Measurements from ENCODE around the gene PFKM. TPM values are rescaled to one million over a fixed set of nuclear protein-coding genes. Genes with fewer than 3 reads are reported as not detected.
A peak's percentile ranks its signal among the peaks of the same experiment; 100 is the strongest.

PFKM gene
- total RNA-seq, 1 experiment from 2014 or later, result 38.4 TPM

GRCh38 chr12:48187916-48188695 is 68.9 kb downstream of the PFKM start:
- DNase-seq (ENCODE audit: low read depth), result no peak

DNA sequence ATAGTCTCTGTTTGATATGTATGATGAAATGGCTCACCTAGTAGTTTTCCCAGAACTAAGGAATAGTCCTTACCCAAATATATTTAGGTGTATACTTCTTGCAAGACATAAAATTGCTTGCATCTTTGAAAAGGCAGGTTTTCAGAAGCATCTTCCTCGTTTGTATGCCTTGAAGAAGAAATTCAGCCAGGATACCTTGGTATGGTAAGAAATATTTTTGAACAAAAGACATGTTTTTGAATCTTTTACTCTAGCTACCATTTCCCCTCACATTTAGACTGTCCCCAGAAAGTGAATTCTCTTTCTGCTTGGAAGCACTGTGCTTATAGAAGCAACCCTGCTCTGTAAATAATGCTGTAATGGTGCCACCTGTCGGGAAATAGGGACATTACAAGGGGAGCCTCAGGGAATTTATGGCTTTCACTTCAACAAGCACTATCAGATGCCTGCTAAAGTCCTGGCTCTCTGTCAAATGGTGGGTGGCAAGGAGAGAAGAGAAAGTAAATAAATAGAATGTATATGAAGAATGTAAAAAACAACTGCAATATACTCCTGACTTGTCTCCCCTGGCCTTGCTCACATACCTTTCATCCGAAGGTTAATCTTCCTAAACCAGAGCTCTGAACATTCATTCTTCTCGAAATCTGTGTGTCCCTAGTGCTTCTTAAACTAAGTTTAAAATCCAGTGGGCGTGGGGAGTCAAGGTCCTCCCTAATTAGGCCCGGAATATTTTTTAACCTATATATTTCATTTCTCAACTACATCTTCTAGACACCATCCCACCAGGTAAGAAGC is 70.4 kb downstream of the PFKM start:
- DNase-seq (ENCODE audit: low read depth), result peak; percentile 64

DNA sequence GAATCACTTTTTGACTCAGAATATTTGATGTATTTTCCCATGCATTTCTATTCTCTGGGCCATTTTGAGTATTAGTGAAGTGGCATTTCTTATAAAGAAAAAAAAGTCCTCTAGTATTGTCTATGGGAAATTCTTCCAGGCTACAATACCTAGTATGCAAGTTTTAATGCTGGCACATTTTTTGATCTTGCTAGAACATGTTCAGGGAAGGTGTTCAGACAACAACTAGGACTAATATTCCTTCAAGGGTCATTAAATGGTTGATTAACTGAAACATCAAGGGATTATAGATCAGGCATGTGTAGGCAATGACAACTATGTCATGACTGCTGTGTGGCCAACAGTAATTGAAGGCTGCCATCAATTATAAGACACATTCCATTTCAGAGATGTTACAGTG is 71.9 kb downstream of the PFKM start:
- no peak for DNase-seq (ENCODE audit: low read depth)

DNA sequence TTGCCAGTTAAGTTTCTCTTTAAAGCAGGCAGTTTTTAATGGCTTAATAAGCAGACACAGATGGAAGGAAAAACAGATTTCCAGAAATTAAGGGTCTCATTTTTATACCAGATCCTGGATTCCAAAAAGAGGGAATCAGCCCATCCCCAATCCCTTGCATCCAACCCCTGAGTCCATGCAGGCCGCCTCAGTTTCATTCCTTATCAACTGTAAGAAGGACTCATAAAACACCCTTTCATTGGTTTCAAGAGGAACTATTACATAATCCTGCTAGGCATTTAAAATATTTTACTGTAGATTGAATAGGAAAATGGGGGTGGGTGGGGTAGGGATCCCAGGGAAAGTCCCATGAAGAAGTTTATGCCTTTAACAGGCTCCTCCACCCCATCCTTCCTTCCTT is 73.7 kb downstream of the PFKM start:
- DNase-seq (ENCODE audit: low read depth), result no peak

DNA sequence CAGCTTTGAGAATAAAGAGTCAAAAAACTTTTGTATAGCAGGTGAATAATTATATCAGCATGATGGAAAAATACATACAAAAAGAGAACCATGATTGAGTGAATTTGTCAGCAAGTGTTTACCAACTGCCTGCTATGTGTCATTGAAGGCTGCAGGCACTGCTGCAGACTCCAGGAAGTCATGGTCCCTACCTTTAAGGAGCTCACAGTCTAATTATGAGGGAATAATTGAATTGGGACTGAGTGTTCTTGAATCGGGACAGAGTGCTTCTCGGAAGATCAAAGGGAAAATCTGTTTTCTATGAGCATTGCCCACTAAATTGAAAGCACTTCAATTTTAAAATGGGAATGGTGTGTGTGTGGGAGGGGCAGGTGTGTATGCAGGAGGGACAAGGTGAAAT is 74.5 kb downstream of the PFKM start:
- no peak for DNase-seq (ENCODE audit: low read depth)

DNA sequence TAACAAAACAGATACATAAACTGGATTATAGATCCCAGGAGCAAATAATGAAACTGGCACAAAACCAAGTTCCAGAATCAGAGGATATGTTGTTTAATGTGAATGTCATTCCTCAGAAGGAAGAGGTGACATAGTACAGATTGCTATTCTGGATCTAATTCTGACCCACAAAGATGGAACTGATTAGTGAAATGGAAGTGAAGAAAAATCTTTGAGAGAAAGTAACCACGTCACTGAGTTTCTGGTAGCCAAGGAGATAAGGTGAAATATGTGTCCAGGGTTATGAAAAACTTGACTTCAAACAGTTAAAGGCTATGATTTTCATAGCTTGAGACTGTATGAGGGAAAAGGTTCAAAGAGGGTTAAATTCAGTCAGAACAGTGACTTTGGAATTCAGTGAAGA is 75.6 kb downstream of the PFKM start:
- no peak for DNase-seq (ENCODE audit: low read depth)

Other genes with a start within 250 kb of the PFKM start
- gene VDR, start 214.4 kb upstream of the PFKM start, total RNA-seq (2014; rRNA removed; shearing (Covaris generic)), result 17.4 and 22.9 TPM in 2 replicates
- gene TMEM106C, start 155.8 kb upstream of the PFKM start, total RNA-seq (2014; rRNA removed; shearing (Covaris generic)), result 237 and 269 TPM in 2 replicates
- gene COL2A1, start 114.9 kb upstream of the PFKM start, total RNA-seq (2014; rRNA removed; shearing (Covaris generic)), result not detected in 2 replicates
- gene SENP1, start 13.3 kb upstream of the PFKM start, total RNA-seq (2014; rRNA removed; shearing (Covaris generic)), result 19.7 and 20.0 TPM in 2 replicates
- 20.5 and 25.4 TPM in 2 replicates for gene ASB8, start 38.2 kb downstream of the PFKM start, total RNA-seq (2014; rRNA removed; shearing (Covaris generic))
- gene CCDC184, start 64.3 kb downstream of the PFKM start, total RNA-seq (2014; rRNA removed; shearing (Covaris generic)), result 0.20 and 0.24 TPM in 2 replicates
- not detected in 2 replicates for gene OR10AD1, start 83.9 kb downstream of the PFKM start, total RNA-seq (2014; rRNA removed; shearing (Covaris generic))
- gene ZNF641, start 231.6 kb downstream of the PFKM start, total RNA-seq (2014; rRNA removed; shearing (Covaris generic)), result 3.5 and 4.7 TPM in 2 replicates

Data from RPMI7951 (cell line).